ENCODE measurements around the gene REPIN1.

The REPIN1 gene

GRCh38 chr7:150407588-150408392 lies 39.2 kb downstream of the REPIN1 start:
- no peak for DNase-seq (ENCODE audit: low spot score)

GRCh38 chr7:150408393-150409299 lies 40.0 kb downstream of the REPIN1 start:
- no peak for DNase-seq (ENCODE audit: low spot score)

- DNase-seq (ENCODE audit: low spot score): no peak
Measured at GRCh38 chr7:150409300-150410030, 40.8 kb downstream of the REPIN1 start.

GRCh38 chr7:150410131-150410530 lies 41.5 kb downstream of the REPIN1 start:
- no peak for DNase-seq (ENCODE audit: low spot score)

GRCh38 chr7:150410680-150411346 lies 42.2 kb downstream of the REPIN1 start:
- no peak for DNase-seq (ENCODE audit: low spot score)

- no peak for DNase-seq (ENCODE audit: low spot score)
Measured at GRCh38 chr7:150411606-150412005, 43.0 kb downstream of the REPIN1 start.

- no peak for DNase-seq (ENCODE audit: low spot score)
Measured at GRCh38 chr7:150412016-150412415, 43.4 kb downstream of the REPIN1 start.

GRCh38 chr7:150412518-150413488 lies 44.2 kb downstream of the REPIN1 start:
- DNase-seq (ENCODE audit: low spot score): no peak

GRCh38 chr7:150413640-150414081 lies 45.0 kb downstream of the REPIN1 start:
- no peak for DNase-seq (ENCODE audit: low spot score)

GRCh38 chr7:150415161-150416153 lies 46.8 kb downstream of the REPIN1 start:
- DNase-seq (ENCODE audit: low spot score): no peak

GRCh38 chr7:150417239-150417638 lies 48.6 kb downstream of the REPIN1 start:
- no peak for DNase-seq (ENCODE audit: low spot score)

GRCh38 chr7:150417863-150418262 lies 49.2 kb downstream of the REPIN1 start:
- DNase-seq (ENCODE audit: low spot score): no peak

- DNase-seq (ENCODE audit: low spot score): no peak
Measured at GRCh38 chr7:150420242-150420641, 51.6 kb downstream of the REPIN1 start.

GRCh38 chr7:150420987-150421674 lies 52.5 kb downstream of the REPIN1 start:
- peak; percentile 90 for DNase-seq (ENCODE audit: low spot score)

- DNase-seq (ENCODE audit: low spot score): no peak
Measured at GRCh38 chr7:150421831-150422230, 53.2 kb downstream of the REPIN1 start.
